CD4-positive, CD25-positive, alpha-beta regulatory T cell (primary cell): ENCODE data around the gene TRIO. TPM values are rescaled to one million over a fixed set of nuclear protein-coding genes. Genes with fewer than 3 reads are reported as not detected.
"Not testable (repeated sequence)": the region's sequence is repeated elsewhere in the genome, so short reads cannot be mapped to it uniquely, and the experiment has no call there.

Source experiments
- ATAC-seq, 2 donors: fragments of 150-1000 bp; cut with Tn5 transposase; one replicate each; pipeline ENCODE4 v1.10.0; 2021; ENCODE audit warnings: low read depth in 2 of 2, moderate number of reproducible peaks in 2 of 2, moderate library complexity in 1 of 2
- DNase-seq, 3 donors: peaks; one replicate each; pipeline versions ENCODE4 v3.0.0 to v3.0.0-alpha.2; 2012 to 2022; ENCODE audit warnings: mixed read lengths in 1 of 3
- H3K27ac ChIP-seq: one replicate; pipeline ENCODE4 v1.7.0; 2013; ENCODE audit warnings: mild to moderate bottlenecking, low read length; ENCODE audit not compliant: insufficient read depth, poor library complexity, severe bottlenecking
- H3K27me3 ChIP-seq: one replicate; pipeline ENCODE4 v1.7.0; 2013; ENCODE audit warnings: low read length; ENCODE audit not compliant: control insufficient read depth, insufficient read depth
- H3K36me3 ChIP-seq: one replicate; pipeline ENCODE4 v1.7.0; 2013; ENCODE audit warnings: mild to moderate bottlenecking, low read length, moderate library complexity; ENCODE audit not compliant: control insufficient read depth, insufficient read depth
- H3K4me1 ChIP-seq: 2 replicates; pipeline ENCODE4 v1.7.0; 2013; ENCODE audit warnings: mild to moderate bottlenecking, low read length; ENCODE audit not compliant: insufficient read depth, control insufficient read depth, poor library complexity, severe bottlenecking
- H3K4me3 ChIP-seq: one replicate; pipeline ENCODE4 v1.7.0; 2013; ENCODE audit warnings: low read depth, mild to moderate bottlenecking, low read length, moderate library complexity
- H3K9me3 ChIP-seq, 2 experiments: 1 replicate in 1 of 2; 2 replicates in 1 of 2; pipeline ENCODE4 v1.7.0; 2013; ENCODE audit warnings: low read length in 2 of 2, mild to moderate bottlenecking in 1 of 2, moderate library complexity in 1 of 2; ENCODE audit not compliant: control insufficient read depth in 2 of 2
- H3K27ac Mint-ChIP-seq, 3 donors: one replicate each; pipeline ENCODE4 v1.8.0; 2020 to 2022; ENCODE audit warnings: mild to moderate bottlenecking in 3 of 3, mixed read lengths in 3 of 3, moderate library complexity in 2 of 3
- H3K27me3 Mint-ChIP-seq: one replicate; pipeline ENCODE4 v1.8.0; 2022; ENCODE audit warnings: mild to moderate bottlenecking, mixed read lengths
- H3K36me3 Mint-ChIP-seq: one replicate; pipeline ENCODE4 v1.8.0; 2020; ENCODE audit warnings: mixed read lengths
- H3K4me1 Mint-ChIP-seq, 4 donors: one replicate each; pipeline ENCODE4 v1.8.0; 2020 to 2022; ENCODE audit warnings: mixed read lengths in 4 of 4, mild to moderate bottlenecking in 1 of 4
- H3K4me3 Mint-ChIP-seq, 4 donors: one replicate each; pipeline ENCODE4 v1.8.0; 2020 to 2022; ENCODE audit warnings: mild to moderate bottlenecking in 4 of 4, mixed read lengths in 4 of 4, moderate library complexity in 3 of 4
- H3K9me3 Mint-ChIP-seq, 7 donors: one replicate each; pipeline ENCODE4 v1.8.0; 2020 to 2022; ENCODE audit warnings: mixed read lengths in 7 of 7, mild to moderate bottlenecking in 3 of 7, moderate library complexity in 2 of 7
- polyA plus RNA-seq, 4 donors: library from polyadenylated mRNA; unstranded; fragments of 300-500 nt; fragmentation: Illumina TruSeq; gene quantifications; one replicate each; pipeline ENCODE4 v1.2.3, GENCODE V29; 2021
- total RNA-seq: library from RNA; stranded (reverse); gene quantifications from one replicate; pipeline ENCODE4 v1.2.3, GENCODE V29; 2022

TRIO gene
- total and polyA plus RNA-seq, 5 donors from 2014 or later: 1.2 to 7.6 (median 1.8) TPM

- DNase-seq: no peak
- Histone ChIP-seq H3K4me1 (no peaks in the 10 kb centered on the region), H3K4me3 (no peak overlapping the region), H3K27me3 (peaks cover 2% of the 10 kb centered on the region), H3K27ac (no peak overlapping the region), H3K9me3 (no peaks in the 10 kb centered on the region), H3K36me3 (no peaks in the 10 kb centered on the region)
- no peaks in the 10 kb centered on the region for H3K9me3 Mint-ChIP-seq
- H3K4me1 Mint-ChIP-seq: no peaks in the 10 kb centered on the region
- ATAC-seq: no peak
- no peak overlapping the region for H3K27ac Mint-ChIP-seq
- peaks cover 10% of the 10 kb centered on the region for H3K27me3 Mint-ChIP-seq
- peaks cover 10% of the 10 kb centered on the region for H3K36me3 Mint-ChIP-seq
- no peak overlapping the region for H3K4me3 Mint-ChIP-seq
These were observed 237.6 kb downstream of the TRIO start for GRCh38 chr5:14380712-14381111.

- no peaks in the 10 kb centered on the region for H3K4me1 ChIP-seq
- no peak overlapping the region for H3K27ac ChIP-seq
- H3K4me3 ChIP-seq: no peak overlapping the region
- Mint-ChIP-seq H3K9me3 (no peaks in the 10 kb centered on the region), H3K4me3 (no peak overlapping the region), H3K36me3 (peaks cover 10% of the 10 kb centered on the region), H3K27ac (no peak overlapping the region), H3K4me1 (no peaks in the 10 kb centered on the region), H3K27me3 (peaks cover 23% of the 10 kb centered on the region)
- H3K9me3 ChIP-seq: no peaks in the 10 kb centered on the region
- ATAC-seq (no peak), DNase-seq (no peak)
- H3K36me3 ChIP-seq: no peaks in the 10 kb centered on the region
- H3K27me3 ChIP-seq: peaks cover 2% of the 10 kb centered on the region
These were observed 239.5 kb downstream of the TRIO start for GRCh38 chr5:14382640-14383039.

DNA sequence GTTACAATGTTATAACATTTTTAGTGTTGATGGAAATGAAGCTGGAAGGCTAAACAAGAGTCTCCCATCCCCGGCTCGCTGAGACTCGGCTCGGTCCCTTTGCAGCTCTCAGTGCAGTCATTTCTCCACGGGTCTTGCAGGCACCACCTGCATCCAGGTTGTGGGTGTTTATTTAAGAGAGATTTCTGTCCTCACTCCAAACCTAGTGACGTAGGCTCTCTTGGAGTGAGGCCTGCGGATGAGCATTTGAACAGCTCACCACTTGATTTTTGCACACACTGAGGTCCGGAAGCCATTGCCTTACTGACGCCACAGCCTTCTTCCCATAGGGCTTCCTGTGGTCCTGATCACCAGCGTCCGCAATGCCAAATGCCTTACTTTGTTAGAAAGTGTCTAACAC is 240.8 kb downstream of the TRIO start:
- Mint-ChIP-seq H3K4me1 (no peaks in the 10 kb centered on the region), H3K36me3 (peaks cover 10% of the 10 kb centered on the region), H3K9me3 (no peaks in the 10 kb centered on the region), H3K27me3 (peaks cover 23% of the 10 kb centered on the region), H3K27ac (no peak overlapping the region), H3K4me3 (no peak overlapping the region)
- H3K27me3 ChIP-seq: peaks cover 2% of the 10 kb centered on the region
- H3K4me3 ChIP-seq: no peak overlapping the region
- no peak for DNase-seq
- H3K4me1 ChIP-seq: no peaks in the 10 kb centered on the region
- no peak overlapping the region for H3K27ac ChIP-seq
- no peaks in the 10 kb centered on the region for H3K9me3 ChIP-seq
- no peak for ATAC-seq
- H3K36me3 ChIP-seq: no peaks in the 10 kb centered on the region

GRCh38 chr5:14385019-14385418 is 241.9 kb downstream of the TRIO start:
- Mint-ChIP-seq H3K9me3 (no peaks in the 10 kb centered on the region), H3K4me3 (no peak overlapping the region), H3K36me3 (peaks cover 6% of the 10 kb centered on the region), H3K27ac (no peak overlapping the region), H3K4me1 (no peaks in the 10 kb centered on the region), H3K27me3 (peaks cover 29% of the 10 kb centered on the region)
- DNase-seq (no peak), ATAC-seq (no peak)
- no peaks in the 10 kb centered on the region for H3K9me3 ChIP-seq
- no peak overlapping the region for H3K4me3 ChIP-seq
- no peaks in the 10 kb centered on the region for H3K4me1 ChIP-seq
- no peak overlapping the region for H3K27ac ChIP-seq
- peaks cover 2% of the 10 kb centered on the region for H3K27me3 ChIP-seq
- no peaks in the 10 kb centered on the region for H3K36me3 ChIP-seq

- Mint-ChIP-seq H3K27me3 (peaks cover 22% of the 10 kb centered on the region), H3K4me3 (no peak overlapping the region), H3K36me3 (no peaks in the 10 kb centered on the region), H3K4me1 (no peaks in the 10 kb centered on the region), H3K9me3 (no peaks in the 10 kb centered on the region), H3K27ac (no peak overlapping the region)
- H3K4me1 ChIP-seq: no peaks in the 10 kb centered on the region
- no peaks in the 10 kb centered on the region for H3K9me3 ChIP-seq
- H3K27me3 ChIP-seq: no peaks in the 10 kb centered on the region
- DNase-seq (no peak), ATAC-seq (no peak)
- no peak overlapping the region for H3K4me3 ChIP-seq
- H3K36me3 ChIP-seq: no peaks in the 10 kb centered on the region
- H3K27ac ChIP-seq: no peak overlapping the region
These were observed 243.9 kb downstream of the TRIO start for GRCh38 chr5:14386884-14387624.

- no peaks in the 10 kb centered on the region for H3K9me3 ChIP-seq
- no peaks in the 10 kb centered on the region for H3K27me3 ChIP-seq
- ATAC-seq (no peak), DNase-seq (no peak)
- no peaks in the 10 kb centered on the region for H3K4me1 ChIP-seq
- Mint-ChIP-seq H3K9me3 (no peaks in the 10 kb centered on the region), H3K36me3 (no peaks in the 10 kb centered on the region), H3K4me3 (no peak overlapping the region), H3K27me3 (peaks cover 27% of the 10 kb centered on the region), H3K4me1 (no peaks in the 10 kb centered on the region), H3K27ac (no peak overlapping the region)
- no peaks in the 10 kb centered on the region for H3K36me3 ChIP-seq
- no peak overlapping the region for H3K27ac ChIP-seq
- H3K4me3 ChIP-seq: no peak overlapping the region
These were observed 245.6 kb downstream of the TRIO start for GRCh38 chr5:14388741-14389140.

DNA sequence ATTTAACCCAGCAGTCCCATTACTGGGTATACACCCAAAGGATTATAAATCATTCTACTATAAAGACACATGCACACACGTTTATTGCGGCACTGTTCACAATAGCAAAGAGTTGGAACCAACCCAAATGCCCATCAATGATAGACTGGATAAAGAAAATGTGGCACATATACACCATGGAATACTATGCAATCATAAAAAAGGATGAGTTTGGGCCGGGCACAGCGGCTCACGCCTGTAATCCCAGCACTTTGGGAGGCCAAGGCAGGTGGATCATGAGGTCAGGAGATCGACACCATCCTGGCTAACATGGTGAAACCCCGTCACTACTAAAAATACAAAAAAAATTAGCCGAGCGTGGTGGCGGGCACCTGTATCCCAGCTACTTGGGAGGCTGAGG is 249.4 kb downstream of the TRIO start:
- not testable (repeated sequence) for H3K27me3 ChIP-seq, H3K9me3 Mint-ChIP-seq, H3K4me3 ChIP-seq, H3K4me3 Mint-ChIP-seq, H3K4me1 ChIP-seq, DNase-seq, H3K4me1 Mint-ChIP-seq, H3K27ac Mint-ChIP-seq, H3K9me3 ChIP-seq, H3K36me3 ChIP-seq, ATAC-seq, H3K36me3 Mint-ChIP-seq, H3K27ac ChIP-seq
- peaks cover 11% of the 10 kb centered on the region for H3K27me3 Mint-ChIP-seq

DNA sequence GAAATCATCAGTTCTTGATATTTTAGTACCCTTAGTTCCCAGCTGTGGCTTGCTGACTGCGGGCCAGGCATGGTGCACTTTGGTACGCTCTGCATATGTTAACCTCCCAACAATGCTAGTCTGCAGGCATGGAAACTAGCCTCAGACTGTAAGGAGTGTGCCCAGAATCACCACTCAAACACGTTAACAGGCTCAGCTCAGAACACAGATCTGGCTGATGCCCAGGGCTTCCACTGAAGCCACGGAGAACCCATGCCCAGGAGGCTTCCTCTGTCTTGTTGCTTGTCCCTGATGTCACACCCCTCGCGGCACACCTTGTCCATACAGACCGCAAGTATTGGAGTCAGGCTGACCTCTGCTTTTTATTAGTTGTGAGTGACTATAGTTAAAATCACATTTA is 251.2 kb downstream of the TRIO start:
- Mint-ChIP-seq H3K4me1 (peaks cover 0 to 7% (median 1%) of the 10 kb centered on the region in 4 donors), H3K4me3 (no peak overlapping the region), H3K27me3 (peaks cover 8% of the 10 kb centered on the region), H3K36me3 (no peaks in the 10 kb centered on the region), H3K27ac (no peak overlapping the region), H3K9me3 (no peaks in the 10 kb centered on the region)
- Histone ChIP-seq H3K27ac (no peak overlapping the region), H3K27me3 (no peaks in the 10 kb centered on the region), H3K4me3 (no peak overlapping the region), H3K4me1 (no peaks in the 10 kb centered on the region), H3K9me3 (no peaks in the 10 kb centered on the region), H3K36me3 (no peaks in the 10 kb centered on the region)
- ATAC-seq: no peak
- no peak for DNase-seq
